ES-I3 (cell line): ENCODE data around the gene CFAP54.
A peak's percentile ranks its signal among the peaks of the same experiment; 100 is the strongest.
"Not testable (repeated sequence)": the region's sequence is repeated elsewhere in the genome, so short reads cannot be mapped to it uniquely, and the experiment has no call there.

ENCODE experiments used
- H3K36me3 ChIP-seq: 2 replicates; pipeline ENCODE4 v1.6.1; 2013; ENCODE audit warnings: mild to moderate bottlenecking, low read length, control low read depth, moderate library complexity; ENCODE audit not compliant: insufficient read depth
- H3K4me1 ChIP-seq: 2 replicates; pipeline ENCODE4 v1.6.1; 2013; ENCODE audit warnings: mild to moderate bottlenecking, control low read depth, low read length; ENCODE audit not compliant: insufficient read depth
- H3K9ac ChIP-seq: 2 replicates; pipeline ENCODE4 v1.6.1; 2013; ENCODE audit warnings: low read depth, mild to moderate bottlenecking, low read length, moderate library complexity
- H3K9me3 ChIP-seq: 2 replicates; pipeline ENCODE4 v1.6.1; 2013; ENCODE audit warnings: mild to moderate bottlenecking, low read length, moderate library complexity; ENCODE audit not compliant: control insufficient read depth, insufficient read depth

Gene CFAP54

GRCh38 chr12:96489392-96490056, at the start of gene CFAP54:
CFAP54 (plus strand) TSS chr12:96489577; CDS start chr12:96489610, 33 bp downstream.
- H3K9ac ChIP-seq, result peak within 1 kb of the TSS; percentile 73; the same call in 1 of the 2 replicates
- H3K4me1 ChIP-seq, result peaks cover 3% of the 10 kb centered on the region; the same call in 1 of the 2 replicates
- no peaks in the 10 kb centered on the region for H3K9me3 ChIP-seq
- no peaks in the 10 kb centered on the region for H3K36me3 ChIP-seq

- H3K36me3 ChIP-seq, result no peaks in the 10 kb centered on the region
- no peaks in the 10 kb centered on the region for H3K9me3 ChIP-seq
- H3K9ac ChIP-seq, result no peak overlapping the region
- H3K4me1 ChIP-seq, result no peaks in the 10 kb centered on the region; the same call in 1 of the 2 replicates
Measured at GRCh38 chr12:96441816-96442215, 47.6 kb upstream of the CFAP54 start.

GRCh38 chr12:96442906-96443305, 46.5 kb upstream of the CFAP54 start:
- no peaks in the 10 kb centered on the region for H3K9me3 ChIP-seq
- no peaks in the 10 kb centered on the region for H3K36me3 ChIP-seq
- H3K4me1 ChIP-seq, result no peaks in the 10 kb centered on the region; the same call in 1 of the 2 replicates
- H3K9ac ChIP-seq, result no peak overlapping the region

GRCh38 chr12:96444399-96444798, 45.0 kb upstream of the CFAP54 start:
- Histone ChIP-seq H3K4me1 (no peaks in the 10 kb centered on the region; the same call in 1 of the 2 replicates), H3K9me3 (no peaks in the 10 kb centered on the region), H3K9ac (no peak overlapping the region), H3K36me3 (no peaks in the 10 kb centered on the region)

- no peaks in the 10 kb centered on the region for H3K9me3 ChIP-seq
- H3K36me3 ChIP-seq, result no peaks in the 10 kb centered on the region
- H3K4me1 ChIP-seq, result no peaks in the 10 kb centered on the region; the same call in 1 of the 2 replicates
- no peak overlapping the region for H3K9ac ChIP-seq
Measured at GRCh38 chr12:96445691-96446583, 43.4 kb upstream of the CFAP54 start.

GRCh38 chr12:96447256-96447655, 42.1 kb upstream of the CFAP54 start:
- Histone ChIP-seq H3K36me3 (no peaks in the 10 kb centered on the region), H3K4me1 (no peaks in the 10 kb centered on the region; the same call in 1 of the 2 replicates), H3K9ac (no peak overlapping the region), H3K9me3 (no peaks in the 10 kb centered on the region)

- Histone ChIP-seq H3K4me1 (no peaks in the 10 kb centered on the region; the same call in 1 of the 2 replicates), H3K36me3 (no peaks in the 10 kb centered on the region), H3K9me3 (no peaks in the 10 kb centered on the region), H3K9ac (no peak overlapping the region)
Measured at GRCh38 chr12:96448300-96448699, 41.1 kb upstream of the CFAP54 start.

GRCh38 chr12:96452261-96452922, 37.0 kb upstream of the CFAP54 start:
- no peak overlapping the region for H3K9ac ChIP-seq
- peaks cover under 1% of the 10 kb centered on the region for H3K4me1 ChIP-seq
- no peaks in the 10 kb centered on the region for H3K9me3 ChIP-seq
- H3K36me3 ChIP-seq, result no peaks in the 10 kb centered on the region

GRCh38 chr12:96454396-96454795, 35.0 kb upstream of the CFAP54 start:
- Histone ChIP-seq H3K4me1 (peaks cover 5% of the 10 kb centered on the region), H3K9me3 (no peaks in the 10 kb centered on the region), H3K36me3 (no peaks in the 10 kb centered on the region), H3K9ac (no peak overlapping the region)

- Histone ChIP-seq H3K4me1 (peaks cover 5% of the 10 kb centered on the region), H3K9me3 (no peaks in the 10 kb centered on the region), H3K36me3 (no peaks in the 10 kb centered on the region), H3K9ac (no peak overlapping the region)
Measured at GRCh38 chr12:96456265-96456974, 33.0 kb upstream of the CFAP54 start.

- Histone ChIP-seq H3K9ac (no peak overlapping the region), H3K4me1 (peaks cover 5% of the 10 kb centered on the region), H3K36me3 (no peaks in the 10 kb centered on the region), H3K9me3 (no peaks in the 10 kb centered on the region)
Measured at GRCh38 chr12:96457191-96457930, 32.0 kb upstream of the CFAP54 start.

- not testable (repeated sequence) for H3K4me1 ChIP-seq, H3K9ac ChIP-seq, H3K36me3 ChIP-seq, H3K9me3 ChIP-seq
Measured at GRCh38 chr12:96459281-96459680, 30.1 kb upstream of the CFAP54 start.

- no peak overlapping the region for H3K9ac ChIP-seq
Measured at GRCh38 chr12:96462571-96463280, 26.7 kb upstream of the CFAP54 start.

More at GRCh38 chr12:96462571-96463280, 26.7 kb upstream of the CFAP54 start:
- Histone ChIP-seq H3K36me3 (no peaks in the 10 kb centered on the region), H3K9me3 (no peaks in the 10 kb centered on the region), H3K4me1 (peaks cover under 1% of the 10 kb centered on the region; the same call in 1 of the 2 replicates)
